Measurements from ENCODE around the gene CPED1. TPM values are rescaled to one million over a fixed set of nuclear protein-coding genes. Genes with fewer than 3 reads are reported as not detected.

Gene CPED1
- total RNA-seq, 2 experiments from 2014 or later = not detected

- intact Hi-C loops (cut with micrococcal nuclease) = no loop called here
- no peak for DNase-seq
- H3K27ac Mint-ChIP-seq = no peak overlapping the region
These were observed 23.8 kb downstream of the CPED1 start for GRCh38 chr7:121012170-121012874.

GRCh38 chr7:121012919-121013318 is 24.4 kb downstream of the CPED1 start:
- CTCF ChIA-PET = interaction anchor here (0.7 kb wide), 1 partner anchor 12 kb away, joined by 3 read pairs; no protein-coding TSS in a partner anchor
- no peak overlapping the region for H3K27ac Mint-ChIP-seq
- H3K4me1 Mint-ChIP-seq (ENCODE audit: low read depth) = no peaks in the 10 kb centered on the region
- no peak for DNase-seq
- peaks cover 5% of the 10 kb centered on the region for H3K27me3 Mint-ChIP-seq (ENCODE audit: low read depth)
- H3K36me3 Mint-ChIP-seq (ENCODE audit: low read depth) = no peaks in the 10 kb centered on the region
- no peaks in the 10 kb centered on the region for H3K9me3 Mint-ChIP-seq
- H3K4me3 Mint-ChIP-seq = no peak overlapping the region
- intact Hi-C loops (cut with micrococcal nuclease) = no loop called here

More at GRCh38 chr7:121012170-121012874, 23.8 kb downstream of the CPED1 start:
- CTCF ChIA-PET = no interaction called here
- Mint-ChIP-seq H3K4me1 (ENCODE audit: low read depth) (no peaks in the 10 kb centered on the region), H3K27me3 (ENCODE audit: low read depth) (peaks cover 7% of the 10 kb centered on the region), H3K9me3 (no peaks in the 10 kb centered on the region), H3K4me3 (no peak overlapping the region), H3K36me3 (ENCODE audit: low read depth) (no peaks in the 10 kb centered on the region)

- Mint-ChIP-seq H3K27me3 (ENCODE audit: low read depth) (no peaks in the 10 kb centered on the region), H3K27ac (no peak overlapping the region), H3K4me1 (ENCODE audit: low read depth) (no peaks in the 10 kb centered on the region), H3K36me3 (ENCODE audit: low read depth) (no peaks in the 10 kb centered on the region), H3K4me3 (no peak overlapping the region), H3K9me3 (no peaks in the 10 kb centered on the region)
- CTCF ChIA-PET = interaction anchor here (0.7 to 1.2 kb wide), 4 partner anchors 26 to 93 kb away, joined by 3 to 5 read pairs (median 3); no protein-coding TSS in a partner anchor
- no peak for DNase-seq
- intact Hi-C loops (cut with micrococcal nuclease) = no loop called here
These were observed 27.0 kb downstream of the CPED1 start for GRCh38 chr7:121015560-121015959.

GRCh38 chr7:121016966-121017365 is 28.5 kb downstream of the CPED1 start:
- no peak overlapping the region for H3K27ac Mint-ChIP-seq
- CTCF ChIA-PET = no interaction called here
- H3K4me3 Mint-ChIP-seq = no peak overlapping the region
- H3K9me3 Mint-ChIP-seq = no peaks in the 10 kb centered on the region
- H3K4me1 Mint-ChIP-seq (ENCODE audit: low read depth) = no peaks in the 10 kb centered on the region
- H3K36me3 Mint-ChIP-seq (ENCODE audit: low read depth) = no peaks in the 10 kb centered on the region
- no peak for DNase-seq
- intact Hi-C loops (cut with micrococcal nuclease) = no loop called here
- no peaks in the 10 kb centered on the region for H3K27me3 Mint-ChIP-seq (ENCODE audit: low read depth)

GRCh38 chr7:121017586-121017985 is 29.1 kb downstream of the CPED1 start:
- H3K4me3 Mint-ChIP-seq = no peak overlapping the region
- no peak for DNase-seq
- no peaks in the 10 kb centered on the region for H3K36me3 Mint-ChIP-seq (ENCODE audit: low read depth)
- intact Hi-C loops (cut with micrococcal nuclease) = no loop called here
- H3K27ac Mint-ChIP-seq = no peak overlapping the region
- CTCF ChIA-PET = no interaction called here
- no peaks in the 10 kb centered on the region for H3K4me1 Mint-ChIP-seq (ENCODE audit: low read depth)
- no peaks in the 10 kb centered on the region for H3K27me3 Mint-ChIP-seq (ENCODE audit: low read depth)
- H3K9me3 Mint-ChIP-seq = no peaks in the 10 kb centered on the region

GRCh38 chr7:121019018-121019417 is 30.5 kb downstream of the CPED1 start:
- Mint-ChIP-seq H3K9me3 (no peaks in the 10 kb centered on the region), H3K27me3 (ENCODE audit: low read depth) (no peaks in the 10 kb centered on the region), H3K27ac (no peak overlapping the region), H3K36me3 (ENCODE audit: low read depth) (no peaks in the 10 kb centered on the region), H3K4me1 (ENCODE audit: low read depth) (no peaks in the 10 kb centered on the region), H3K4me3 (no peak overlapping the region)
- no peak for DNase-seq
- CTCF ChIA-PET = no interaction called here
- intact Hi-C loops (cut with micrococcal nuclease) = no loop called here

GRCh38 chr7:121020249-121020988 is 31.9 kb downstream of the CPED1 start:
- Mint-ChIP-seq H3K27me3 (ENCODE audit: low read depth) (no peaks in the 10 kb centered on the region), H3K27ac (no peak overlapping the region), H3K4me1 (ENCODE audit: low read depth) (no peaks in the 10 kb centered on the region), H3K4me3 (no peak overlapping the region), H3K36me3 (ENCODE audit: low read depth) (no peaks in the 10 kb centered on the region), H3K9me3 (no peaks in the 10 kb centered on the region)
- DNase-seq = no peak
- intact Hi-C loops (cut with micrococcal nuclease) = no loop called here
- CTCF ChIA-PET = no interaction called here

GRCh38 chr7:121020989-121021969 is 32.8 kb downstream of the CPED1 start:
- peaks cover 1% of the 10 kb centered on the region for H3K9me3 Mint-ChIP-seq
- H3K27ac Mint-ChIP-seq = no peak overlapping the region
- intact Hi-C loops (cut with micrococcal nuclease) = no loop called here
- no peaks in the 10 kb centered on the region for H3K36me3 Mint-ChIP-seq (ENCODE audit: low read depth)
- CTCF ChIA-PET = interaction anchor here (0.6 kb wide), 1 partner anchor 1748 kb away, joined by 6 read pairs; no protein-coding TSS in a partner anchor
- H3K4me1 Mint-ChIP-seq (ENCODE audit: low read depth) = no peaks in the 10 kb centered on the region
- H3K27me3 Mint-ChIP-seq (ENCODE audit: low read depth) = peaks cover 6% of the 10 kb centered on the region
- DNase-seq = no peak
- no peak overlapping the region for H3K4me3 Mint-ChIP-seq

GRCh38 chr7:121023194-121023593 is 34.7 kb downstream of the CPED1 start:
- intact Hi-C loops (cut with micrococcal nuclease) = no loop called here
- CTCF ChIA-PET = no interaction called here
- no peak overlapping the region for H3K27ac Mint-ChIP-seq
- no peaks in the 10 kb centered on the region for H3K36me3 Mint-ChIP-seq (ENCODE audit: low read depth)
- no peaks in the 10 kb centered on the region for H3K4me1 Mint-ChIP-seq (ENCODE audit: low read depth)
- H3K4me3 Mint-ChIP-seq = no peak overlapping the region
- H3K9me3 Mint-ChIP-seq = peaks cover 2% of the 10 kb centered on the region
- peaks cover 7% of the 10 kb centered on the region for H3K27me3 Mint-ChIP-seq (ENCODE audit: low read depth)
- DNase-seq = no peak

GRCh38 chr7:121023683-121024511 is 35.4 kb downstream of the CPED1 start:
- CTCF ChIA-PET = no interaction called here

GRCh38 chr7:121024611-121025010 is 36.1 kb downstream of the CPED1 start:
- Mint-ChIP-seq H3K4me1 (ENCODE audit: low read depth) (no peaks in the 10 kb centered on the region), H3K27me3 (ENCODE audit: low read depth) (peaks cover 7% of the 10 kb centered on the region), H3K27ac (no peak overlapping the region), H3K9me3 (peaks cover 2% of the 10 kb centered on the region), H3K36me3 (ENCODE audit: low read depth) (no peaks in the 10 kb centered on the region), H3K4me3 (no peak overlapping the region)
- intact Hi-C loops (cut with micrococcal nuclease) = no loop called here
- no peak for DNase-seq
- CTCF ChIA-PET = interaction anchor here (0.6 kb wide), 1 partner anchor 11 kb away, joined by 3 read pairs; no protein-coding TSS in a partner anchor

More at GRCh38 chr7:121023683-121024511, 35.4 kb downstream of the CPED1 start:
- H3K4me1 Mint-ChIP-seq (ENCODE audit: low read depth) = no peaks in the 10 kb centered on the region
- H3K4me3 Mint-ChIP-seq = no peak overlapping the region
- no peaks in the 10 kb centered on the region for H3K36me3 Mint-ChIP-seq (ENCODE audit: low read depth)
- intact Hi-C loops (cut with micrococcal nuclease) = no loop called here
- H3K9me3 Mint-ChIP-seq = peaks cover 2% of the 10 kb centered on the region
- H3K27me3 Mint-ChIP-seq (ENCODE audit: low read depth) = peaks cover 7% of the 10 kb centered on the region
- no peak overlapping the region for H3K27ac Mint-ChIP-seq
- DNase-seq = no peak

Measured in activated naive CD4-positive, alpha-beta T cell treated with anti-CD3 and anti-CD28 coated beads for 36 hours (primary cell).